ENCODE results near the gene PI4KB. TPM values are rescaled to one million over a fixed set of nuclear protein-coding genes. Genes with fewer than 3 reads are reported as not detected.

The PI4KB gene
- total RNA-seq, 1 experiment from 2014 or later, result 62.8 TPM

DNA sequence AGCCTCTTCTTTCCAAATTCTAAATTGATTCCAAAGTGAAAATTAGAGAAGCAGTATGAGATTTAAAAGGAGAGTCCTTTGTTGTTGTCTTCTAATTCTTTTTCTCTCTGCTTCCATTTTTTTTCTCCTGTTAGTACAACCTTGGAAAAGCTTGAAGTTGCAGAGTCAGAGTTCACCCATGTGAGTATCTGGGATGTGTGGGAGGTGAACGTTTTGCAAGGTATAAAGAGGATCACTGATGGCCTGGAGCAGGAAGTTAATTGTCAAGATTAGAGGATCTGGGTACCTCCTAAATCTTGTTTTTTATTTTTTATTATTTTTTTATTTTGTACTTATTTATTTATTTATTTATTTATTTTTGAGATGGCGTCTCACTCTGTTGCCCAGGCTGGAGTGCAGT is 80.4 kb downstream of the PI4KB start:
- peaks cover 78% of the 10 kb centered on the region for H3K36me3 ChIP-seq (ENCODE audit: insufficient read depth, low read length, poor library complexity, severe bottlenecking)
- intact Hi-C loops (cut with micrococcal nuclease; ENCODE audit: unreplicated experiment), result no loop called here
- TF ChIP-seq, protein P1, sequence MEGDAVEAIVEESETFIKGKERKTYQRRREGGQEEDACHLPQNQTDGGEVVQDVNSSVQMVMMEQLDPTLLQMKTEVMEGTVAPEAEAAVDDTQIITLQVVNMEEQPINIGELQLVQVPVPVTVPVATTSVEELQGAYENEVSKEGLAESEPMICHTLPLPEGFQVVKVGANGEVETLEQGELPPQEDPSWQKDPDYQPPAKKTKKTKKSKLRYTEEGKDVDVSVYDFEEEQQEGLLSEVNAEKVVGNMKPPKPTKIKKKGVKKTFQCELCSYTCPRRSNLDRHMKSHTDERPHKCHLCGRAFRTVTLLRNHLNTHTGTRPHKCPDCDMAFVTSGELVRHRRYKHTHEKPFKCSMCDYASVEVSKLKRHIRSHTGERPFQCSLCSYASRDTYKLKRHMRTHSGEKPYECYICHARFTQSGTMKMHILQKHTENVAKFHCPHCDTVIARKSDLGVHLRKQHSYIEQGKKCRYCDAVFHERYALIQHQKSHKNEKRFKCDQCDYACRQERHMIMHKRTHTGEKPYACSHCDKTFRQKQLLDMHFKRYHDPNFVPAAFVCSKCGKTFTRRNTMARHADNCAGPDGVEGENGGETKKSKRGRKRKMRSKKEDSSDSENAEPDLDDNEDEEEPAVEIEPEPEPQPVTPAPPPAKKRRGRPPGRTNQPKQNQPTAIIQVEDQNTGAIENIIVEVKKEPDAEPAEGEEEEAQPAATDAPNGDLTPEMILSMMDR (conservative IDR thresholded peaks at IDR 0.05; ENCODE audit: low read depth, low read length), result no peak
- TF ChIP-seq EZH2 (IDR thresholded peaks at IDR 0.05; ENCODE audit: borderline replicate concordance, low read depth, low read length, poor library complexity, severe bottlenecking), result no peak
- ChIA-PET CTCF (no interaction called here), POLR2A (ENCODE audit: low non-redundant PET) (interaction anchor here (0.6 kb wide), 1 partner anchor 76 kb away, joined by 4 read pairs; no protein-coding TSS in a partner anchor)
- no peaks in the 10 kb centered on the region for H3K4me1 ChIP-seq (ENCODE audit: insufficient read depth, low read length, poor library complexity, severe bottlenecking)
- no peak overlapping the region for H3K4me3 ChIP-seq (ENCODE audit: low read depth, low read length, poor library complexity, severe bottlenecking)
- no TSS peak for BruUV-seq (replicated peaks)
- no peak overlapping the region for H3K27ac ChIP-seq (ENCODE audit: low read depth, low read length, poor library complexity, severe bottlenecking)
- no peak for DNase-seq (ENCODE audit: low spot score)
- H3K9me3 ChIP-seq (ENCODE audit: low read depth, low read length, poor library complexity, severe bottlenecking), result no peaks in the 10 kb centered on the region
- no peaks in the 10 kb centered on the region for H3K27me3 ChIP-seq (replicated peaks; ENCODE audit: insufficient read depth, low read depth, low read length, poor library complexity)

DNA sequence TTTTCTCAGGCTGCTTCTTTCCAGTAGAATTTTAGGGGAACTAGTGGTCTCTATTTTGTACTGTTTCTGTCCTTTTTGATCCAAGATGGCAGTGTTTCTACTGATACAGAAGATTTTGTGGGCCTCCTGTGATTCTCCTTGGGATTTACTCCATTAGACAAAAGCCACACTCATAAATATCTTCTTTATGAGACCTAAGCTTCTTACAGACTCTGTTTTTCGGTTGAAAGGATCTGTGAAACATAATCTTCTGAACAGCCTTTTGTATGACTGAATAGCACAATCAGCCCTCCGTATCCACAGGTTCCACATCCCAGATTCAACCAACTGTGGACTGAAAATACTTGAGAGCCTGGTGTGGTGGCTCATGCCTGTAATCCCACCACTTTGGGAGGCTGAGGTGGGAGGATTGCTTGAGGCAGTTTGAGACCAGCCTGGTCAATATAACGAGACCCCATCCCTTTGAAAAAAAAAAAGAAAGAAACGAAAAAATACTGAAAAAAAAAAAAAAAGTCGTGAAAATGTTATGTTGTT is 83.5 kb downstream of the PI4KB start:
- ChIA-PET CTCF (no interaction called here), POLR2A (ENCODE audit: low non-redundant PET) (interaction anchor here (0.6 kb wide), 1 partner anchor 665 kb away, joined by 3 read pairs; no protein-coding TSS in a partner anchor)
- H3K4me1 ChIP-seq (ENCODE audit: insufficient read depth, low read length, poor library complexity, severe bottlenecking), result no peaks in the 10 kb centered on the region
- BruUV-seq (replicated peaks), result no TSS peak
- H3K27me3 ChIP-seq (replicated peaks; ENCODE audit: insufficient read depth, low read depth, low read length, poor library complexity), result no peaks in the 10 kb centered on the region
- TF ChIP-seq, protein P1 (conservative IDR thresholded peaks at IDR 0.05; ENCODE audit: low read depth, low read length), result no peak
- no peak for TF ChIP-seq EZH2 (IDR thresholded peaks at IDR 0.05; ENCODE audit: borderline replicate concordance, low read depth, low read length, poor library complexity, severe bottlenecking)
- H3K27ac ChIP-seq (ENCODE audit: low read depth, low read length, poor library complexity, severe bottlenecking), result peak overlapping the region; percentile 28
- no peak overlapping the region for H3K4me3 ChIP-seq (ENCODE audit: low read depth, low read length, poor library complexity, severe bottlenecking)
- no peak for DNase-seq (ENCODE audit: low spot score)
- peaks cover 94% of the 10 kb centered on the region for H3K36me3 ChIP-seq (ENCODE audit: insufficient read depth, low read length, poor library complexity, severe bottlenecking)
- H3K9me3 ChIP-seq (ENCODE audit: low read depth, low read length, poor library complexity, severe bottlenecking), result no peaks in the 10 kb centered on the region
- intact Hi-C loops (cut with micrococcal nuclease; ENCODE audit: unreplicated experiment), result no loop called here

DNA sequence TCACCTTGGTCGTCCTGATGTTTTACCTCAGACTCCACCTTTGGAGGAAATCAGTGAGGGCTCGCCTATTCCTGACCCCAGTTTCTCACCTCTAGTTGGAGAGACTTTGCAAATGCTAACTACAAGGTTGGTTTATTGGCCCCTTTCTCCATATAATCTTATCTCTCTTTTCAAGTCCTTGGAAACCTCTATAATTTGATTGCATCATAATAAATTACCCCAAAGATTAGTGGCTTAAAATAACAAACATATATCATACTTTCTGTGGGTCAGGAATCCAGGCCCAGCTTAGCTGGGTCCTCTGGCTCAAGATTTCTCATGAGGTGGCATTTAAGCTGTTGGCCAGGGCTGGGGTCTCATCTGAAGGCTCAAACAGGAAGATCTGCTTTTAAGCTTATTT is 84.8 kb downstream of the PI4KB start:
- Histone ChIP-seq H3K4me1 (ENCODE audit: insufficient read depth, low read length, poor library complexity, severe bottlenecking) (no peaks in the 10 kb centered on the region), H3K27me3 (replicated peaks; ENCODE audit: insufficient read depth, low read depth, low read length, poor library complexity) (no peaks in the 10 kb centered on the region), H3K4me3 (ENCODE audit: low read depth, low read length, poor library complexity, severe bottlenecking) (no peak overlapping the region), H3K9me3 (ENCODE audit: low read depth, low read length, poor library complexity, severe bottlenecking) (no peaks in the 10 kb centered on the region), H3K27ac (ENCODE audit: low read depth, low read length, poor library complexity, severe bottlenecking) (no peak overlapping the region), H3K36me3 (ENCODE audit: insufficient read depth, low read length, poor library complexity, severe bottlenecking) (peaks cover 94% of the 10 kb centered on the region)
- BruUV-seq (replicated peaks), result no TSS peak
- POLR2A ChIA-PET (ENCODE audit: low non-redundant PET), result interaction anchor here (0.7 kb wide), 1 partner anchor 114 kb away, joined by 3 read pairs; no protein-coding TSS in a partner anchor
- TF ChIP-seq, protein P1 (conservative IDR thresholded peaks at IDR 0.05; ENCODE audit: low read depth, low read length), result no peak
- no peak for TF ChIP-seq EZH2 (IDR thresholded peaks at IDR 0.05; ENCODE audit: borderline replicate concordance, low read depth, low read length, poor library complexity, severe bottlenecking)
- CTCF ChIA-PET, result no interaction called here
- intact Hi-C loops (cut with micrococcal nuclease; ENCODE audit: unreplicated experiment), result no loop called here
- no peak for DNase-seq (ENCODE audit: low spot score)

Other genes with a start within 250 kb of the PI4KB start
- 4.7 and 8.9 TPM in 2 replicates for gene SEMA6C, start 180.8 kb downstream of the PI4KB start, total RNA-seq (2021)
- gene TNFAIP8L2, start 170.8 kb downstream of the PI4KB start, total RNA-seq (2021), result not detected in 2 replicates
- gene LYSMD1, start 161.5 kb downstream of the PI4KB start, total RNA-seq (2021), result 7.7 and 8.1 TPM in 2 replicates
- 57.5 and 59.6 TPM in 2 replicates for gene SCNM1, start 161.3 kb downstream of the PI4KB start, total RNA-seq (2021)
- gene TMOD4, start 151.4 kb downstream of the PI4KB start, total RNA-seq (2021), result 1.4 and 2.8 TPM in 2 replicates
- 113 and 114 TPM in 2 replicates for gene VPS72, start 137.2 kb downstream of the PI4KB start, total RNA-seq (2021)
- gene PIP5K1A, start 128.9 kb downstream of the PI4KB start, total RNA-seq (2021), result 109 and 115 TPM in 2 replicates
- gene PSMD4, start 72.7 kb downstream of the PI4KB start, total RNA-seq (2021), result 312 and 339 TPM in 2 replicates
- 26.4 and 30.2 TPM in 2 replicates for gene ZNF687, start 45.1 kb downstream of the PI4KB start, total RNA-seq (2021)
- gene RFX5, start 19.8 kb upstream of the PI4KB start, total RNA-seq (2021), result 49.0 and 51.8 TPM in 2 replicates
- gene SELENBP1, start 45.3 kb upstream of the PI4KB start, total RNA-seq (2021), result 0.50 TPM in 1 of 2 replicates, not detected in the other
- gene PSMB4, start 72.2 kb upstream of the PI4KB start, total RNA-seq (2021), result 553 and 565 TPM in 2 replicates
- 98.4 and 102 TPM in 2 replicates for gene POGZ, start 132.1 kb upstream of the PI4KB start, total RNA-seq (2021)
- 2.6 and 4.1 TPM in 2 replicates for gene CGN, start 184.0 kb upstream of the PI4KB start, total RNA-seq (2021)
- 2.6 and 4.4 TPM in 2 replicates for gene TUFT1, start 212.9 kb upstream of the PI4KB start, total RNA-seq (2021)